GM21390 (cell line): ENCODE results near the gene OTOP3.
"Not testable (repeated sequence)": the region's sequence is repeated elsewhere in the genome, so short reads cannot be mapped to it uniquely, and the experiment has no call there.

Source experiments
- ATAC-seq: cut with Tn5 transposase; IDR thresholded peaks from one replicate; pipeline ENCODE4 v1.9.1; 2021; ENCODE audit not compliant: unreplicated experiment

OTOP3 gene, protein sequence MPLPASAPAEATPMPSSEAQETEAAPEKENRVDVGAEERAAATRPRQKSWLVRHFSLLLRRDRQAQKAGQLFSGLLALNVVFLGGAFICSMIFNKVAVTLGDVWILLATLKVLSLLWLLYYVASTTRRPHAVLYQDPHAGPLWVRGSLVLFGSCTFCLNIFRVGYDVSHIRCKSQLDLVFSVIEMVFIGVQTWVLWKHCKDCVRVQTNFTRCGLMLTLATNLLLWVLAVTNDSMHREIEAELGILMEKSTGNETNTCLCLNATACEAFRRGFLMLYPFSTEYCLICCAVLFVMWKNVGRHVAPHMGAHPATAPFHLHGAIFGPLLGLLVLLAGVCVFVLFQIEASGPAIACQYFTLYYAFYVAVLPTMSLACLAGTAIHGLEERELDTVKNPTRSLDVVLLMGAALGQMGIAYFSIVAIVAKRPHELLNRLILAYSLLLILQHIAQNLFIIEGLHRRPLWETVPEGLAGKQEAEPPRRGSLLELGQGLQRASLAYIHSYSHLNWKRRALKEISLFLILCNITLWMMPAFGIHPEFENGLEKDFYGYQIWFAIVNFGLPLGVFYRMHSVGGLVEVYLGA

GRCh38 chr17:74935585-74936469 is at the start of gene OTOP3:
Gene OTOP3, plus strand, starts transcription at chr17:74935898. Its CDS starts 24 bp downstream, at chr17:74935922.
- no peak for ATAC-seq

DNA sequence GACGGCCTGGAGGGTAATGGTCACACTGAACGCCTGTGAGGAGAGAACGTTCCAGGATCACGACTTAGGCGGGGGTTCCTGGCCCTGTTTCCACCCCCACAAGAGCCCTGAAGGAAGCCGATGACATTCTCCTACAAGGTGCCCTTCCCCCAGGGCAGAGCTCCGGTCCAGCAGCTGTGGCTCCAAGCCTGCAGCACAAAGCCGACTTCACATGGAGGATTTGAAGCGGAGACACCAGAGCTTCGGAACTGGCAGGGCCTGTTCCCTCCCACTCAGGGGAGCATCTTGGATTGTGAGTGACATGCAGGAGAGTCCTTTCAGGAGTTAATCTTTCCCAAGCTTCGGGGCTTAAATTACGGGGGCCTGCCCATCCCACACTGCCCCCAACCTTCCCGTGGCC is 47.2 kb upstream of the OTOP3 start:
- ATAC-seq: no peak

GRCh38 chr17:74890554-74890953 is 45.1 kb upstream of the OTOP3 start:
- ATAC-seq: no peak

DNA sequence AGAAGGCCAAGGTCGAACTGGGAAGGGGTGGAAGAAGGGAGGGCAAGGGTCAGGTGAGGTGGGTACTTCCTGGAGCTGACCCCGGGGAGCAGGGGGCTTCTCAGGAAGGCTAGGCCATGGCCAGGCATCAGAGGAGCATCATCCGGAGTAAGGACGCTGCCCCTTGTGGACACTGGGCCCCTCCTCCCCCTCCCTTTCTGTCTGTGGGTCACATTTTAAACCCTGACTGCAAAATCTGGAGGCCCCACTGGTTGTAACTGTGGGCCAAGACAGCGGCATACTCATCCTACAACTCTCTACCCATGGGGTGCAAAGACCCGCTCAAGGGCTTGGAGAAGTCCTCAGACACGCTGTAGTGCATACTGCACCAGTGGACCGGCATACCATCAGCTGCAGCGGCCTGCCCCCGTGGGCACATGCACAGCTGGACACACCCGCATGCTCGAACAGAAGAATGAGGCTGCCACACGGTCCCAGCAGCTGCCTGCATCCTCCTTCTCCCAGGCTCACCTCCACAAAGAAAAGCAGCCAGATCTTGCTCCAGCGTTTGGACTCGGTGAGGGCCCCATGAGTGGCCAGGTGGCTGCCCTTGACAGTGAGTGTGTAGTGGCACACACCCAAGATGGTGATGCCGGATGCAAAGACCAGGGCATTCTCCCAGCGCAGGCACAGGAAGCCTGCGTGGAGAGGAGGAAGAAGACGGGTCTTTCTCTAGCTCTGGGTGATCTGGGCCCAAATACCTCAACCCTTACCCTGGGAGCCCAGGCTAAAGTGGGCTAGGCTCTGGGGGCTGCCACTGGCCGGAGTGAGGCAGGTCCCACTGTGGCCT is 43.5 kb upstream of the OTOP3 start:
- ATAC-seq: no peak

DNA sequence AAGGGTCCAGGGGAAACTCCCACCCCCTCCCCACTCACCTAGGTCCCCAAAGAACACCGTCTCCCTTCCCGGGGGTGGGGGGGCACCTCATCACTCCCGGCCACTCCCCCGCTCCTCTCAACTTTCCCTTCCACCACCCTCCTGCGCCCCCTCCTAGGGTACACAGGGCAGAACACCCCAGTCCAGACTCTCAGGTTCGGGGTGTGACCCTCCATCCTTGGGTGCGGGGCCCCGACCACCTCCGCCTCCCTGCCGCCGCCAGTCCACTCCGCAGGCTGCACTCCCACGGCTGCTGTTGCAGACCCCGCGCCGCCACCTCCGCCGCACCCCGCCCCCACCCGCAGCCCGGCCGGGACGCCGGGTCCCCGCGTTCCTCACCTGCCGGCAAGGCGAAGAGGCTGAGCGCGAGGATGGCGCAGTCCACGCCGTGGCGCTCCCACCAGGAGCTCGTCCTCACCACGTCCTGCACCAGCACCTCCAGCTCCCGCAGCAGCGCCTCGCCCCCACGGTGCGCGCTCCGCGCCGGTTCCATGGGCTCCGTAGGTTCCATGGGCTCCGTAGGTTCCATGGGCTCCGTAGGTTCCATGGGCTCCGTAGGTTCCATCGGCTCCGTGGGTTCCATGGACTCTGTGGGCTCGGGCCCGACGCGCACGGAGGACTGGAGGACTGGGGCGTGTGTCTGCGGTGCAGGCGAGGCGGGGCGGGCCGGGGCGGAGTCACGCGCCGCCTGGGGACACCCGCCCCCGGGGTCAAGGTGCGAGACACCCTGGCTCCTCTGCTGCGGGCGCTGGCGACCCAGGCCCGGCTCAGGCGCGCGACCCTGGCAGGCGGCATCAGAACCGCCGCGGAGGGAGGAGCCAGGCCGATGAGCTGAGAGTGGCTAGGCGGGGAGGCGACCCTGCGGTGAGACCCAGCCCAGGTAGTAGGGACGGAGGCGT is 42.5 kb upstream of the OTOP3 start, which contains the start of gene FADS6:
FADS6 (minus strand) TSS at position 660 of the 938 bp plus-strand sequence; CDS start at position 622, 38 bp downstream.
- no peak for ATAC-seq

DNA sequence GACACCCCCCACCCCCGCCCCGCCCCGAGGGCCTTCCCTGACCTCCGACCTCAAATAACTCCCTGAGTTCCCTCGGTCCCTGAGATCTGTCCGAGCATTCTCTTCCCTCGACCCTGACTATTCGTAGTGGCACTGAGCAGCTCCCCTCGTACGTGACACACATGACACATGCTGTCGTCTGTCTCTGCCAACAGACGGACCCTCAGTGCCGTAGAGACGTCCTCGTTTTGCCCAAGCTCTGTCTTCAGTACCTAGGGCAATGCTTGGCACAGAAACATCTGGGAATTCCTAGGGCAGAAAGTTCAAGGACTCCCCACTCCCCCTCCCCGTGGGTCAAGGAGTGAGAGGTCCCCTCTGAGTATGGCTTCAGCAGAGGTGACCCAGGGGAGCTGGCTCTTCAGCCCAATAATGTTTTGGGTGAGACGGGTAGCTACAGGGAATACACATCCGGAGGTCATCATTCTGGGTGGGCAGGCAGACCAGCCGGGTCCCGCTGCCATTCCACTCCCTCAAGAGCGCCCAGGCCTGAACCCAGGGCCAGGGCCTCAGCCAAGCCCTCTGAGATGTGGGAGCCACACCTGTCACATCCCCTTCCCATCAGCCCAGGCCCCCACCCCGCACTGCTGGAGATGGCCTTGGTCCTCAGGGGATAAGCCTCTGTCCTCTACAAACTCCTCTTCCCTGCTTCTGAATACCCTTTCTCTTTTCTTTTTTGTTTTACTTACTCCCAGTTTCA is 41.6 kb upstream of the OTOP3 start:
- no peak for ATAC-seq

DNA sequence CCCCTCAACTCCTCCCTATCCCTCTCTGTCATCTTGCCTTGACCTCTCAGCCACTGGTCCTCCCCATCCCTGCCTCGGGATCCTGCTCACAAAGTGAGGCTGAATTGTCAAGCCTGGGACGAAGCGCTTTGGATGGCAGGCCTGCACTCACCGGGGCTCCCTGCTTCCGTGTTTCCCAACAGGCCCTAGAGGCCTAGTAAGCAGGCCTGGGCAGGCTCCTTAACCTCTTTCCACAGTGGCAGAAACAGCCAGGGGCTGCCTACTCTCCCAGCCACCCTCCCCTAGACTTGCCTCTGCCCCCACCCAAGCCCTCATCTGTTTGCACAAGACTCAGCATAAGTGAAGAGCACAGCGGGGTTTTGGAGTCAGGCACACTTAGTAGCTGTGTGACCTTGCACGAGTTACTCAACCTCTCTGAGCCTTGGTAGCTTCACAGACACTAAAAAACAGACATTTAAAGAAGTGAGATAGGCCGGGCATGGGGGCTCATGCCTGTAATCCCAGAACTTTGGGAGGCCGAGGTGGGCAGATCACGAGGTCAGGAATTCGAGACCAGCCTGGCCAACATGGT is 37.2 kb upstream of the OTOP3 start:
- no peak for ATAC-seq

DNA sequence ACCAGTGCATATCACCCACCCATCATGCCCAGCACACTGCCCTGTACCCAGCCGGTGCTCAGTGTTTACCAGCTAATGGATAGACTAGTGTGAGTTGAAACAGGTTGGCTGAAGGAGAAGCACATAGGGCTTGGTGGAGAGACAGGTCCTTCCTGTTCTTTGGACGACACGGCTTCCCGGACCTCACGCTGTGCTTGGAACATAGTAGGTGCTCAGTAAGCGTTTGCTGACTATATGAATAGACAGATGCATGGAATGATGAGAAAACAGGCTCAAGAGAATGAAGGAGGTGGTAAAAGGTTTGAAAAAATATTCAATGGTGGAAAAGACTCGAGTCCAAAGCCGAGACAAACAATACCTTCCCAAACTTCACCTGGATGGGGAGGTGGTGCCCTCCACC is 35.5 kb upstream of the OTOP3 start:
- no peak for ATAC-seq

GRCh38 chr17:74901353-74902135 is 34.2 kb upstream of the OTOP3 start:
- no peak for ATAC-seq

DNA sequence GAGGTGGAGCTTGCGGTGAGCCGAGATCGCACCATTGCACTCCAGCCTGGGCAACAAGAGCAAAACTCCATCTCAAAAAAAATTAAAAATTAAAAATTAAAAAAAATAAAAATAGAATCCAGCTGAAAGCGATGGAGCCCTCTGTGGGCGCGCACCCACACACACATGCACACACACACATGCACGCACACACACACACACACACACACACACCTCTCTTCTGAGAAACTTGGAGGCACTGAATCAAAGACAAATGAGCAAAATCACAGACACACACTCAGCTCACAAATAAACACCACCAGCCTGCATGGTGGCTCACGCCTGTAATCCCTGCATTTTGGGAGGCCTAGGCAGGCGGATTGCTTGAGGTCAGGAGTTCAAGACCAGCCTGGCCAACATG is 32.7 kb upstream of the OTOP3 start:
- ATAC-seq: no peak

- no peak for ATAC-seq
Measured at GRCh38 chr17:74903671-74904070, 32.0 kb upstream of the OTOP3 start.

- no peak for ATAC-seq
Measured at GRCh38 chr17:74904687-74905409, 30.9 kb upstream of the OTOP3 start.

GRCh38 chr17:74906214-74906793 is 29.4 kb upstream of the OTOP3 start:
- ATAC-seq: not testable (repeated sequence)

GRCh38 chr17:74907012-74907411 is 28.7 kb upstream of the OTOP3 start:
- ATAC-seq: no peak

DNA sequence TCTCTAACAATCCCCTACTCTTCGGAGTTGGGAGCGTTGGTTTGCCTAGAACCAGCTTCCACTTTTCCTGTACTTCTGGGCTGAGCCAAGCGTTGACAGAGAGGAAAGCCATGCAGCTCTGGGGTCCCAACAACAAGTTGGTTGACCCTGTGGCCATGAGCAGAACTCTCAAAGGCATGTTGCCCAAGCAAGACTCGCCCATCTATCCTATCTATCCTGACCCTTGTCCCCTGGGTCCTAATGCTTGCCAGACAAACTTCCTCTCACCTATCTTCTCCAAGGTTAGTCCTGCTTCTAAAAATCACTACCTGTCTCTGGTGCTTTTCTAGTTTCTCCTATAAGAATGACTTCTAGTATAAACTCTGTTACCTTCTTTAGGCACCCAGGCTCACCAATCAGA is 26.6 kb upstream of the OTOP3 start:
- ATAC-seq: not testable (repeated sequence)

- not testable (repeated sequence) for ATAC-seq
Measured at GRCh38 chr17:74911423-74911822, 24.3 kb upstream of the OTOP3 start.
